HepG2 (cell line): Measurements from ENCODE around the gene DNMT3A. TPM values are rescaled to one million over a fixed set of nuclear protein-coding genes. Genes with fewer than 3 reads are reported as not detected.

ENCODE experiments used
- ATAC-seq: fragments of 200-7000 bp; cut with Tn5 transposase; 3 replicates; pipeline ENCODE4 v1.9.1; 2020; ENCODE audit warnings: mild to moderate bottlenecking, moderate library complexity
- BruUV-seq: library from RNA; stranded (reverse); fragments of 400-500 nt; replicated peaks from 2 replicates; lab custom pipeline; 2021; lab: Mats Ljungman, UMichigan
- CTCF ChIA-PET: fragments of 300-600 bp; formaldehyde crosslinking; extraction: SDS; loops from one replicate; lab custom pipeline; 2021; ENCODE audit warnings: low total read pairs, inconsistent platforms, low intra/inter-chr PET ratio; lab: Yijun Ruan, JAX
- POLR2A ChIA-PET: fragments of 350-600 bp; sonication (Branson Sonifier 250); formaldehyde crosslinking; loops from one replicate; lab custom pipeline; 2020; ENCODE audit warnings: antibody characterized with exemption, inconsistent platforms; lab: Yijun Ruan, JAX
- DNase-seq: peaks from one replicate; pipeline ENCODE4 v3.0.0-alpha.2; 2015; ENCODE audit warnings: low spot score
- FAIRE-seq: peaks from 3 replicates; lab custom pipeline; 2011; peaks lifted over from hg19 to GRCh38; lab: Jason Lieb, UNC
- H2AFZ ChIP-seq: one replicate; pipeline ENCODE4 v1.6.1; 2011; ENCODE audit warnings: low read length, inconsistent platforms
- H3K27ac ChIP-seq: fragments of 300-600 bp; 3 replicates; pipeline ENCODE4 v1.8.0; 2011; ENCODE audit warnings: mixed run types, mild to moderate bottlenecking, mixed read lengths, low read length, inconsistent platforms; ENCODE audit not compliant: insufficient read depth; ENCODE audit errors: extremely low read length
- H3K27me3 ChIP-seq, 2 experiments: fragments of 200-600 bp in 1 of 2; 2 replicates in 1 of 2; 3 replicates in 1 of 2; pipeline versions ENCODE4 v1.6.0 to v1.8.0; 2011; ENCODE audit warnings: low read length in 2 of 2, mild to moderate bottlenecking in 2 of 2, moderate library complexity in 2 of 2, inconsistent platforms in 1 of 2; ENCODE audit not compliant: insufficient read depth in 2 of 2, control insufficient read depth in 1 of 2
- H3K36me3 ChIP-seq, 2 experiments: fragments of 200-600 bp in 1 of 2; replicated peaks in 1 of 2; 2 replicates in 1 of 2; 3 replicates in 1 of 2; pipeline versions ENCODE4 v1.5.1 to v1.8.0; 2011; ENCODE audit warnings: low read length in 2 of 2, inconsistent platforms in 1 of 2; ENCODE audit not compliant: insufficient read depth in 2 of 2, control insufficient read depth in 1 of 2
- H3K4me1 ChIP-seq: 2 replicates; pipeline ENCODE4 v1.5.1; 2012; ENCODE audit warnings: low read length, inconsistent platforms; ENCODE audit not compliant: insufficient read depth
- H3K4me2 ChIP-seq: 2 replicates; pipeline ENCODE4 v1.6.0; 2011; ENCODE audit warnings: low read depth, low read length, inconsistent platforms
- H3K4me3 ChIP-seq, 3 experiments: fragments of 200-600 bp in 1 of 3; sonication (generic), shearing (Covaris generic) in 1 of 3; replicated peaks in 1 of 3; 2 replicates each; pipeline ENCODE4 v1.5.1; 2011 to 2016; ENCODE audit warnings: low read length in 3 of 3, inconsistent platforms in 2 of 3, low read depth in 2 of 3, mild to moderate bottlenecking in 2 of 3, control low read depth in 1 of 3, mixed read lengths in 1 of 3; ENCODE audit not compliant: insufficient read depth in 1 of 3
- H3K79me2 ChIP-seq: one replicate; pipeline ENCODE4 v1.6.1; 2011; ENCODE audit warnings: low read length, inconsistent platforms; ENCODE audit not compliant: insufficient read depth
- H3K9ac ChIP-seq: 2 replicates; pipeline ENCODE4 v1.6.0; 2011; ENCODE audit warnings: mild to moderate bottlenecking, low read depth, low read length, inconsistent platforms; ENCODE audit not compliant: insufficient read depth
- H3K9me3 ChIP-seq: 2 replicates; pipeline ENCODE4 v1.5.1; 2012; ENCODE audit warnings: mild to moderate bottlenecking, low read length
- H4K20me1 ChIP-seq: 2 replicates; pipeline ENCODE4 v1.6.0; 2011; ENCODE audit warnings: inconsistent platforms, mild to moderate bottlenecking, low read length, moderate library complexity; ENCODE audit not compliant: insufficient read depth
- AGO2 ChIP-seq: fragments of 200-400 bp; formaldehyde crosslinking; optimal IDR thresholded peaks from 2 replicates; pipeline ENCODE3; 2017; ENCODE audit warnings: mild to moderate bottlenecking, low read depth, low read length, moderate library complexity
- ARHGAP35 ChIP-seq: sonication (generic); formaldehyde crosslinking; IDR thresholded peaks from 2 replicates; pipeline ENCODE4 v1.9.0; 2022; ENCODE audit warnings: mild to moderate bottlenecking, inconsistent platforms, moderate library complexity, missing genetic modification reagents, borderline replicate concordance
- BATF2 ChIP-seq: sonication (generic); formaldehyde crosslinking; IDR thresholded peaks from 2 replicates; pipeline ENCODE4 v1.8.0; 2022; ENCODE audit warnings: mild to moderate bottlenecking, missing genetic modification reagents, moderate library complexity
- HDAC6 ChIP-seq: fragments of 200-600 bp; sonication (generic); IDR thresholded peaks from 2 replicates; pipeline ENCODE4 v1.7.0; 2017; ENCODE audit warnings: mild to moderate bottlenecking, antibody characterized with exemption, low read length, low read depth
- HNRNPUL1 ChIP-seq: fragments of 200-400 bp; formaldehyde crosslinking; IDR thresholded peaks from 2 replicates; pipeline ENCODE4 v1.6.1; 2017; ENCODE audit warnings: low read depth, mild to moderate bottlenecking, low read length, moderate library complexity
- JUN ChIP-seq: sonication (generic); formaldehyde crosslinking; IDR thresholded peaks from 2 replicates; pipeline ENCODE4 v1.4.0; 2020; ENCODE audit warnings: mild to moderate bottlenecking, missing genetic modification reagents
- KDM6A ChIP-seq: IDR thresholded peaks from 2 replicates; pipeline ENCODE4 v1.6.1; 2016; ENCODE audit warnings: low read depth
- KLF16 ChIP-seq, 2 experiments: sonication (generic) in 1 of 2; formaldehyde crosslinking in 1 of 2; IDR thresholded peaks; 2 replicates each; pipeline versions ENCODE4 v1.6.1 to v1.8.0; 2016 to 2023; ENCODE audit warnings: missing genetic modification reagents in 2 of 2, missing compliant biosample characterization in 1 of 2
- MEIS1 ChIP-seq: sonication (generic); formaldehyde crosslinking; IDR thresholded peaks from 2 replicates; pipeline ENCODE4 v1.9.0; 2021; ENCODE audit warnings: mild to moderate bottlenecking, missing genetic modification reagents, moderate library complexity, borderline replicate concordance
- NCOR1 ChIP-seq: fragments of 200-600 bp; sonication (generic); IDR thresholded peaks from 2 replicates; pipeline ENCODE4 v1.7.0; 2017; ENCODE audit warnings: antibody characterized with exemption, low read length, borderline replicate concordance
- ONECUT2 ChIP-seq: sonication (generic); formaldehyde crosslinking; IDR thresholded peaks from 2 replicates; pipeline ENCODE4 v1.4.0; 2020; ENCODE audit warnings: missing genetic modification reagents
- PAX8 ChIP-seq: sonication (generic); formaldehyde crosslinking; IDR thresholded peaks from 2 replicates; pipeline ENCODE4 v1.8.0; 2022; ENCODE audit warnings: mild to moderate bottlenecking, missing genetic modification reagents, borderline replicate concordance
- SOX13 ChIP-seq, 3 experiments: fragments of 450-650 bp in 1 of 3; sonication (generic) in 1 of 3; formaldehyde crosslinking in 1 of 3; IDR thresholded peaks in 2 of 3; conservative IDR thresholded peaks in 1 of 3; 2 replicates each; pipeline versions ENCODE4 v1.5.0 to v1.6.1; 2016 to 2020; ENCODE audit warnings: antibody characterized with exemption in 1 of 3, mild to moderate bottlenecking in 1 of 3, missing compliant biosample characterization in 1 of 3, missing genetic modification reagents in 1 of 3, moderate library complexity in 1 of 3
- YEATS4 ChIP-seq: sonication (generic); formaldehyde crosslinking; IDR thresholded peaks from 2 replicates; pipeline ENCODE4 v1.4.0; 2020; ENCODE audit warnings: missing genetic modification reagents, borderline replicate concordance
- ZC3H4 ChIP-seq: sonication (generic); formaldehyde crosslinking; IDR thresholded peaks from 2 replicates; pipeline ENCODE4 v1.4.0; 2020; ENCODE audit warnings: missing genetic modification reagents, borderline replicate concordance
- ZNF124 ChIP-seq: sonication (generic); formaldehyde crosslinking; IDR thresholded peaks from 2 replicates; pipeline ENCODE4 v1.4.0; 2020; ENCODE audit warnings: missing genetic modification reagents
- ZNF530 ChIP-seq: sonication (generic); formaldehyde crosslinking; IDR thresholded peaks from 2 replicates; pipeline ENCODE4 v1.5.0; 2020; ENCODE audit warnings: low read depth, mild to moderate bottlenecking, missing genetic modification reagents
- ZNF780A ChIP-seq: sonication (generic); formaldehyde crosslinking; IDR thresholded peaks from 2 replicates; pipeline ENCODE4 v1.8.0; 2022; ENCODE audit warnings: mild to moderate bottlenecking, missing genetic modification reagents, moderate library complexity
- ZSCAN21 ChIP-seq: sonication (generic); formaldehyde crosslinking; IDR thresholded peaks from 2 replicates; pipeline ENCODE4 v1.8.0; 2022; ENCODE audit warnings: mild to moderate bottlenecking, missing genetic modification reagents, moderate library complexity, borderline replicate concordance
- WGBS: methylation state at CpG from one replicate; pipeline ENCODE4 v1.1.6; 2017; ENCODE audit warnings: low lambda C conversion rate; 5-methylcytosine and 5-hydroxymethylcytosine counted together
- in situ Hi-C: cut with HindIII; loops from 2 replicates; pipeline ENCODE4 v1.10.0; 2017; ENCODE audit warnings: low pct_unique_long_range_greater_than_20kb; ENCODE audit not compliant: extremely low pct_ligation_motif_present
- intact Hi-C: fragments of 100-400 bp; cut with micrococcal nuclease; formaldehyde crosslinking; loops from one replicate; pipeline ENCODE4 v1.10.0; 2022; ENCODE audit not compliant: unreplicated experiment
- polyA plus RNA-seq, 8 experiments: library from polyadenylated mRNA; depleted of rRNA in 3 of 8; stranded (reverse) in 7 of 8; unstranded in 1 of 8; fragments of >200 nt; fragmentation: Illumina TruSeq in 4 of 8; extraction: Trizol in 4 of 8; gene quantifications; 2 replicates each; pipeline versions ENCODE4 v1.2.1 to v1.2.3, GENCODE V29; 2011 to 2016; ENCODE audit warnings: low read depth in 4 of 8, missing spikeins in 1 of 8, mixed read lengths in 1 of 8; ENCODE audit not compliant: insufficient read depth in 1 of 8
- total RNA-seq, 5 experiments: library from RNA; depleted of rRNA; stranded (reverse); fragments of >200 nt; fragmentation: Illumina TruSeq; extraction: Trizol; gene quantifications; 2 replicates each; pipeline ENCODE4 v1.2.3, GENCODE V29; 2016; ENCODE audit warnings: low read depth in 1 of 5
- TF ChIP-seq, protein P1 (sequence below): sonication (generic); formaldehyde crosslinking; IDR thresholded peaks from 2 replicates; pipeline ENCODE4 v1.5.0; 2020; ENCODE audit warnings: missing genetic modification reagents, mild to moderate bottlenecking, borderline replicate concordance

Gene DNMT3A
- total and polyA plus RNA-seq, 2 of the 13 experiments (the other 11 are each of a cell fraction or from before 2014, with no cell fraction given): 14.7 to 29.1 TPM

GRCh38 chr2:25374411-25374810, 32.7 kb upstream of the DNMT3A start:
- Histone ChIP-seq H3K27ac (no peak overlapping the region), H3K4me2 (no peak overlapping the region), H4K20me1 (no peaks in the 10 kb centered on the region), H3K79me2 (no peaks in the 10 kb centered on the region), H3K9me3 (no peaks in the 10 kb centered on the region), H3K27me3 (peaks cover 7 to 44% of the 10 kb centered on the region in 2 experiments; a peak in 4 of 5 replicates), H3K4me1 (peaks cover 29% of the 10 kb centered on the region), H2AFZ (no peak overlapping the region), H3K4me3 (no peak overlapping the region)
- intact Hi-C loops: no loop called here
- FAIRE-seq: no peak
- POLR2A ChIA-PET: interaction anchor here (2.3 kb wide), 1 partner anchor 12 kb away, joined by 7 read pairs; no protein-coding TSS in a partner anchor
- no TSS peak for BruUV-seq
- WGBS: 65% methylated on average over 4 of the region's 4 CpGs
- CTCF ChIA-PET: no interaction called here
- ATAC-seq: no peak
- in situ Hi-C loops: no loop called here
- TF ChIP-seq JUN (CRISPR knock-in tag) (no peak), BATF2 (CRISPR knock-in tag) (no peak), ARHGAP35 (CRISPR knock-in tag) (no peak), ZNF780A (CRISPR knock-in tag) (no peak), ZC3H4 (CRISPR knock-in tag) (no peak), ZSCAN21 (CRISPR knock-in tag) (no peak), ZNF124 (CRISPR knock-in tag) (no peak), NCOR1 (no peak), HNRNPUL1 (no peak), ZNF530 (CRISPR knock-in tag) (no peak), AGO2 (no peak), MEIS1 (CRISPR knock-in tag) (no peak), PAX8 (CRISPR knock-in tag) (no peak), YEATS4 (CRISPR knock-in tag) (no peak), KLF16 (CRISPR knock-in tag; IDR thresholded peaks at IDR 0.05) (no peak), ONECUT2 (CRISPR knock-in tag) (no peak), HDAC6 (no peak), KDM6A (CRISPR knock-in tag) (no peak), SOX13 (IDR thresholded peaks at IDR 0.05) (no peak), SOX13 (CRISPR knock-in tag; conservative IDR thresholded peaks at IDR 0.05 in 1 of 2, IDR thresholded peaks at IDR 0.05 in 1 of 2) (no peak)
- TF ChIP-seq, protein P1, sequence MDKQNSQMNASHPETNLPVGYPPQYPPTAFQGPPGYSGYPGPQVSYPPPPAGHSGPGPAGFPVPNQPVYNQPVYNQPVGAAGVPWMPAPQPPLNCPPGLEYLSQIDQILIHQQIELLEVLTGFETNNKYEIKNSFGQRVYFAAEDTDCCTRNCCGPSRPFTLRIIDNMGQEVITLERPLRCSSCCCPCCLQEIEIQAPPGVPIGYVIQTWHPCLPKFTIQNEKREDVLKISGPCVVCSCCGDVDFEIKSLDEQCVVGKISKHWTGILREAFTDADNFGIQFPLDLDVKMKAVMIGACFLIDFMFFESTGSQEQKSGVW: no peak
- TF ChIP-seq, all 625 proteins: peak for 0
- Histone ChIP-seq H3K36me3 (no peaks in the 10 kb centered on the region), H3K9ac (no peak overlapping the region)
- no peak for DNase-seq
